HepG2 (cell line): Measurements from ENCODE around the gene POLR2F.

Experiments
- ATF7 ChIP-seq, 2 experiments: fragments of 450-650 bp in 1 of 2; sonication (generic) in 1 of 2; formaldehyde crosslinking in 1 of 2; IDR thresholded peaks; 2 replicates each; pipeline versions ENCODE4 v1.4.0 to v1.6.1; 2016 to 2020; ENCODE audit warnings: antibody characterized with exemption in 1 of 2, mild to moderate bottlenecking in 1 of 2, missing genetic modification reagents in 1 of 2
- BRD4 ChIP-seq: sonication (generic); formaldehyde crosslinking; IDR thresholded peaks from 2 replicates; pipeline ENCODE4 v1.4.0; 2020; ENCODE audit warnings: missing genetic modification reagents
- CHD4 ChIP-seq: fragments of 200-600 bp; sonication (generic); IDR thresholded peaks from 2 replicates; pipeline ENCODE4 v1.7.0; 2017; ENCODE audit warnings: mild to moderate bottlenecking, low read length, borderline replicate concordance
- ELF4 ChIP-seq: sonication (generic); formaldehyde crosslinking; IDR thresholded peaks from 2 replicates; pipeline ENCODE4 v1.5.0; 2020; ENCODE audit warnings: missing genetic modification reagents, mild to moderate bottlenecking, moderate library complexity, borderline replicate concordance
- GLI4 ChIP-seq: sonication (generic); formaldehyde crosslinking; IDR thresholded peaks from 2 replicates; pipeline ENCODE4 v1.5.1; 2020; ENCODE audit warnings: missing genetic modification reagents, mild to moderate bottlenecking, moderate library complexity, borderline replicate concordance
- RAD21 ChIP-seq: fragments of 450-650 bp; formaldehyde crosslinking; IDR thresholded peaks from 2 replicates; pipeline ENCODE4 v1.5.0; 2020; ENCODE audit warnings: mild to moderate bottlenecking
- RAD51 ChIP-seq: fragments of 450-650 bp; IDR thresholded peaks from 2 replicates; pipeline ENCODE4 v1.6.1; 2016; ENCODE audit warnings: borderline replicate concordance
- TAF1 ChIP-seq: sonication (generic); formaldehyde crosslinking; IDR thresholded peaks from 2 replicates; pipeline ENCODE4 v1.4.0; 2020; ENCODE audit warnings: missing genetic modification reagents
- THAP11 ChIP-seq: IDR thresholded peaks from 2 replicates; pipeline ENCODE4 v1.6.1; 2016; ENCODE audit warnings: missing biosample characterization, missing genetic modification reagents
- ZKSCAN5 ChIP-seq: sonication (generic); formaldehyde crosslinking; IDR thresholded peaks from 2 replicates; pipeline ENCODE4 v1.5.1; 2020; ENCODE audit warnings: mild to moderate bottlenecking, missing genetic modification reagents
- TF ChIP-seq, protein P1 (sequence below): sonication (generic); formaldehyde crosslinking; IDR thresholded peaks from 2 replicates; pipeline ENCODE4 v1.5.0; 2020; ENCODE audit warnings: mild to moderate bottlenecking, missing genetic modification reagents, moderate library complexity

- TF ChIP-seq BRD4 (CRISPR knock-in tag) (no peak), ELF4 (CRISPR knock-in tag) (no peak), RAD51 (no peak), ATF7 (IDR thresholded peaks at IDR 0.05) (no peak), ATF7 (CRISPR knock-in tag; IDR thresholded peaks at IDR 0.05) (no peak), GLI4 (CRISPR knock-in tag) (no peak), TAF1 (no peak), ZKSCAN5 (CRISPR knock-in tag) (no peak), CHD4 (no peak), RAD21 (no peak), THAP11 (no peak)
- TF ChIP-seq, protein P1, sequence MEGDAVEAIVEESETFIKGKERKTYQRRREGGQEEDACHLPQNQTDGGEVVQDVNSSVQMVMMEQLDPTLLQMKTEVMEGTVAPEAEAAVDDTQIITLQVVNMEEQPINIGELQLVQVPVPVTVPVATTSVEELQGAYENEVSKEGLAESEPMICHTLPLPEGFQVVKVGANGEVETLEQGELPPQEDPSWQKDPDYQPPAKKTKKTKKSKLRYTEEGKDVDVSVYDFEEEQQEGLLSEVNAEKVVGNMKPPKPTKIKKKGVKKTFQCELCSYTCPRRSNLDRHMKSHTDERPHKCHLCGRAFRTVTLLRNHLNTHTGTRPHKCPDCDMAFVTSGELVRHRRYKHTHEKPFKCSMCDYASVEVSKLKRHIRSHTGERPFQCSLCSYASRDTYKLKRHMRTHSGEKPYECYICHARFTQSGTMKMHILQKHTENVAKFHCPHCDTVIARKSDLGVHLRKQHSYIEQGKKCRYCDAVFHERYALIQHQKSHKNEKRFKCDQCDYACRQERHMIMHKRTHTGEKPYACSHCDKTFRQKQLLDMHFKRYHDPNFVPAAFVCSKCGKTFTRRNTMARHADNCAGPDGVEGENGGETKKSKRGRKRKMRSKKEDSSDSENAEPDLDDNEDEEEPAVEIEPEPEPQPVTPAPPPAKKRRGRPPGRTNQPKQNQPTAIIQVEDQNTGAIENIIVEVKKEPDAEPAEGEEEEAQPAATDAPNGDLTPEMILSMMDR (CRISPR knock-in tag) = no peak
Observed at GRCh38 chr22:37990862-37991261, 37.4 kb downstream of the POLR2F start.
